GM12865 (cell line): ENCODE measurements around the gene MRTFA.

Experiments used
- DNase-seq: peaks from one replicate; pipeline ENCODE4 v3.0.0; 2010; ENCODE audit warnings: low read depth
- H3K4me3 ChIP-seq: 2 replicates; pipeline ENCODE4 v1.5.1; 2011; ENCODE audit warnings: mild to moderate bottlenecking, low read depth, low read length, control low read depth
- CTCF ChIP-seq: IDR thresholded peaks from 2 replicates; pipeline ENCODE4 v1.5.1; 2011; ENCODE audit warnings: low read length, control low read depth, low read depth, inconsistent platforms; ENCODE audit not compliant: insufficient read depth; ENCODE audit errors: missing control alignments

MRTFA gene

GRCh38 chr22:40407831-40408717 is 228.4 kb downstream of the MRTFA start:
- no peak for DNase-seq
- H3K4me3 ChIP-seq = no peak overlapping the region
- no peak for TF ChIP-seq CTCF

GRCh38 chr22:40407021-40407761 is 229.3 kb downstream of the MRTFA start:
- no peak for TF ChIP-seq CTCF
- no peak for DNase-seq
- H3K4me3 ChIP-seq = no peak overlapping the region

GRCh38 chr22:40406063-40406890 is 230.2 kb downstream of the MRTFA start:
- no peak for TF ChIP-seq CTCF
- no peak overlapping the region for H3K4me3 ChIP-seq
- DNase-seq = no peak

GRCh38 chr22:40405178-40406062 is 231.1 kb downstream of the MRTFA start:
- no peak for TF ChIP-seq CTCF
- no peak overlapping the region for H3K4me3 ChIP-seq
- DNase-seq = no peak

- H3K4me3 ChIP-seq = no peak overlapping the region
- TF ChIP-seq CTCF = no peak
- no peak for DNase-seq
Measured at GRCh38 chr22:40404251-40405177, 232.0 kb downstream of the MRTFA start.
